NCI-H524 treated with DMSO at 0.1 percent for 48 hours (cell line): ENCODE data around the gene CACNA1A.

Source experiments
- DNase-seq: peaks from one replicate; lab custom pipeline; 2025; lab: John Stamatoyannopoulos, UW

CACNA1A gene

DNA sequence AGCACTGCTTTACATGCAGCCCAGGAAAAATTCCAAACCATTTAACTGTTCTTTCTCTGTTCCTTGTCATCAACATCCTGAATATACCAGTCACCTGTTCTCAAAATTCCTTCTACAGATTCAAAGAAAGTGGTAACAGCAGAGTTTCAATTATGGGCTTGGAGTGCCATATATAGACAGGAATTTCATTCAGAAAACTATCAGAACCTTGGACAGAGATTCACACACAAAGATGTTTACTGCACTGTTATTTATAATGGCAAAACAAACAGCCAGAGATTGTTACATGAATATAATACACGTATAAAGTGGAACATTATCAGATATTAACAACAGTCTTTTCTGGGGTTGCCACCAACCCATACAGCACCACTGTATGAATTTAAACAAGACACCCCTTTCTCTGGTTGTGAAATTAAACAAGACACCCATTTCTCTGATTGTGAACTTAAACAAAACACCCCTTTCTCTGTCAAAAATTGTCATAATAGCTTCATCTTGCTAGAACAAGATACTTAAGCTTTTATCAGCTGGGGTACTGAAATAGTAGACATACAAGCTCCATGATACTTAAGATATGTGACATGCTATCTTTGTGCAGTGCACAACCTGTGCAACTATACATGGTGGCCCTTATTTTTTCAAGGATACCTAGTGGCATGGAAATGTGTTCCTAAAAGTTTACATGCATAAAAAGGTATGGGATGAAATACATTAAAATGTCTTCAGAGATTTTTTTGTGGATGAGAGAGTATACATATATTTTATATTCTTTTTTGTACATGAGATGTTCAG is 12.6 kb downstream of the CACNA1A start:
- no peak for DNase-seq

DNA sequence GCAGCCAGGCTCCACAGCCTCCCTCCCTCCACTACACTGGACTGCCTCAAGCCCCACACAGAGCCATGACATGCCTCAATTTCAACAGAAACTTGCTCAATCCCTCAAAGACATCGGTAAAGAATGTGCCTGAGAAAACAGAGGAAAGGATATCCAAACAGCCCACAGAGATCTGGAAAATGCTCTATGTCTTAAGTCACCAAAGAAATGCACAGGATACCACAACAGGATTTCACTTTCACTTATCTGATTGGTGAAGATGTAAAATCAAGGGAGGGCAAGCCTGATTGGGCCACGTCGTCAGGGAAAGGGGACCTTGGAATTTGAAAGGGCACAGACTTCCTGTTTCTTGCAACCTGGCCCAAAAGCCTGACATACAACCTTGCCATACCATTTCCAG is 14.2 kb downstream of the CACNA1A start:
- DNase-seq, result no peak

DNA sequence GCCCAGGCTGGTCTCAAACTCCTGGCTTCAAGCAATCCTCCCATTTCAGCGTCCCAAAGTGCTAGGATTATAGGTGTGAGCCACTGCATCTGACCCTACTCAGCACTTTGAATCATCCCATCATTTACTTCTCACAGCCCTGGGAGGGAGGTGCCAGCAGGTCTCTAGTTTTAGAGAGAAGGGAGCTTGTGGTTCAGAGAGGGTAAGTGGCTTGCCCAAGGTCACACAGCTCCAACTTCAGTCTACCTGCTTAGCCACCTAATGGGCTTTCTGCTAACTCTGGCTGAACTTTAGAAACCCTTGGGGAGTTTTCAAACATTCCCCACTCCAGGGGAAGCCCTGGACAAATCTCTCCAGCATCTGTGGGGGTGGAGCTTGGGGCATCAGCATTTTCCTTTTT is 18.3 kb downstream of the CACNA1A start:
- no peak for DNase-seq

DNA sequence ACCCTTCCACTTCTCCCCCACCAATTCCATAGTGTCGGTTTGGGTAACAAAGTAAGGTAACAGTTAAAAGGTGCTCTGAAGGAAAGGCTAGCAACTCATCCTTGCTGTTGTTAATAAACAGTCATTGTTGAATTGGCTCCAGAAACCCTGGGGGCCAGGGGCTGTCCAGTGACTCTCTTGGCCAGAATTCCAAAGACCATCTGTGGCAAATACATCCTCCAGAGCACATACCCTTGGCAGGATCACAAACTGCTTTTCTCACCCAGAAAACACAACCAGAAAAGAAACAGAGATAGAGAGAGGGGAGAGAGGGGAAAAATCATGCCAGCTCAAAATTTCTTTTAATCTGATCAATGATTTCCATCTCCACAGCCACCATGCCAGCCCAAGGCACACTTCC is 22.1 kb downstream of the CACNA1A start:
- DNase-seq, result no peak

DNA sequence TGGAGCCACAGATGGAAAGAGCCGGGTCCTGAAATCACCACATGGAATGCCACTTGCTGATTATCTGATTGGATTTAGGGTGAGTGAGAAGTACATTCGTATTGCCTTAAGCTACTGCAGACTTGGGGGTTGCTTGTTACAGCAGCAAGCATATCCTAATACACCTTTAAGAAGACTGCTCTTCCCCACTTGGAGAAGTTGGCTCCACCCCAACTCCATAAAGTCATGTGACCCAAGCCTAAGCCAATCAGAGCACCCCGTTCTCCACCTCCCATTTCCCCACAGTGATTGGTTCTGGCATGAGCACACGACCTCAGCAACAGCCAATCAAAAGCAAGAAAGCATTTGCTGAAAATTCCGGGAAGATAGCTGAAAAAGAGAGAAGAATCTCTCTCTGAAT is 23.1 kb downstream of the CACNA1A start:
- DNase-seq, result no peak

DNA sequence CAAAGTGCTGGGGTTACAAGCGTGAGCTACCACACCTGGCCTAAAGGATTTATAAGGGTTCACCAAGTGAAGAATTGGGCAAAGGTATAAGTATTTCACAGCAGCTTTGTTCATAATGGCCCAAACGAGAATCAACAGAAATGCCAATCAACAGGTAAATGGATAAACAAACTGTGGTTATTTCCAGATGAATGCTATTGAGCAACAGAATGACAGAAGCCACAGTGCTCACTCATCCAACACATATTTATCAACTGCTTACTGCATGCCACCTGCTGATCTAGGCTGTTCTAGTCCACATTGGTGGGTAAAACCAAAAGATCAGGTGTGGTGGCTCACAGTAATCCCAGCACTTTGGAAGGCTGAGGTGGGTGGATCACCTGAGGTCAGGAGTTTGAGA is 27.7 kb downstream of the CACNA1A start:
- DNase-seq, result no peak

DNA sequence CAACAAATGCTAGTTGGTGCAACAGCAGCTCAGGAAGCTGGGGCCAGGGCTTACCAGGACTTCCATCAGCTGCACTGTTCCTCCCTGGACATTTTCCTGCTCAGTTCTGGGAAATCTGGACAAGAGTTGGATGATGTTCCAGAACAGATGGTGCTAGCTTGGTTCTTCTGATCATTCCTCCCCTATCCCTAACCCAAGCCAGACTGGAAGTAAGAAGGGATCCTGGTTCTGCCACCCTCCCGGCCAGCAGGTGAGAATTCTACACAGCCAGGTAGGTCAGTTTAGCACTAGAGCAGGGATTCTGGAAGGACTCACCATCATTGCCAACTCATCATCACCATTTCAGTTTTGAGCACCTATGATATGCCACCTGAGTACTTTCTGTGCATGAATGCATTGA is 30.2 kb downstream of the CACNA1A start:
- DNase-seq, result no peak

DNA sequence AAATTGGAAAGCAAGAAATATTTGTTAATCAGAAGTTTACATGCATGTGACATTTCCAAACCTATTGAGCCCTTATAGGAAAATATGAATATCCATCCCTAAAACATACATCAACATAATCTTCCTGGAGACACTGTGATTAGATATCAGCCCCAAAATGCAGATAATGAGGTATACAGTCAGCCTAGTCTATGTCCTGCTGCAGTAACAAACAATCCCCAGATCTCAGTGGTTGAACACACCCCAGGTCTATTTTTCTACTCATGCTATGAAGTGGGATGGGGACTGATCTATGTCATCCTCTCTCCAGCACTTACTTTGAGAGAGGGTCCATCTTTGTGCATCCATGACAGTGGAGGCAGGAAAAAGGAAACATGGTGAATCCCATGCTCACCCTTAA is 31.2 kb downstream of the CACNA1A start:
- no peak for DNase-seq

DNA sequence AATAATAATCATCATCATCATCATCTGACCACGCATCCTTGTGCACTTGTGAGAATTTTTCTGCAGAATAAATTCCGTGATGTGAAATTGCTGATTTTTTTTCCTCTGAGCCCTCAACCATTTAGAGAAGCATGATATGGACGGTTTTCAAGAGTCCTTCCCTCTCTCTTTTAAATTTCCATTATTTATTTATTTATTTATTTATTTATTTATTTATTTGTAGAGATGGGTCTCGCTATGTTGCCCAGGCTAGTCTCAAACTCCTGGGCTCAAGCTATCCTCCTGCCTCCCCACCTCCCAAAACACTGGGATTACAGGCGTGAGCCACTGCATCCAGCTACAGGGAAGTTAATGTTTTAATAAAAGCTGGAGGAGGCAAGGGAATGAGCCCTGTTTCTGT is 39.6 kb downstream of the CACNA1A start:
- DNase-seq, result no peak

DNA sequence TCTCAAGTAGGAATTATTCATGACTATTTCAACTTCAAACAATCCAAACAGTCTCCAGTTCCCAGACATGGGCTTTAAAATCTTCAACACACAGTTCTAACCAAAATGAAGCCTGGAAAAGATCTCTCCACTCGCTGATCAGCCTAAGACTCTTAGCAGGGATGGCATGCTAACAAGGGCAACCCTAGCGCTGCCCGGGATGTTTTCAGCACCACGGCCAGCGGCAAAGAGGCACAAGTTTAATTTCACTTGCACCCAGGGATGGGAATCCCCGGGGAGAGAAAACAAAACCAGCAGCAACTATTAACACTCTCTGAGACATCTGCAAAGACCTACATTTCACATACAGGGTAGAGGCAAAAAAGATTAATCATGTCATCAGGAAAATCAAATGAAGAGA is 43.0 kb downstream of the CACNA1A start:
- no peak for DNase-seq

DNA sequence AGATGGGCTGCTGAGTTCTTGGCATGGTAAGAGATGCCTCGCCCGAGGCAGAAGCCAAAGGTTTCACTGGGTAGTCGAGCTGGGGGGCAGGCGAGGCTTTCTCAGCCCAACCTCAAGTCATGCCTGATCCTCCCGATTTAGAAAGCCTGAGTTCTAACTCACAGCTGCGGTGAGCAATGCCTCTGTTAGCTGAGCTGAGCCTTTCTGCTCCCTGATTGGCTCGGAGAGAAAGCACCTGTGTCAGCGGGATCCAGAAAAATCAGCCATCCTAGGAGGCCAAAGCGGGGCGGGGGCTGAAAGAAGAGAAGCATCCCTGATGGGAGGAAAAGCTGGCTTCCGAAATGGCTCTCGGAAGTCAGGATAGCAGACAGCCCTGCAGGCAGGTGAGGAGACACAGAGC is 44.7 kb downstream of the CACNA1A start:
- DNase-seq, result no peak

DNA sequence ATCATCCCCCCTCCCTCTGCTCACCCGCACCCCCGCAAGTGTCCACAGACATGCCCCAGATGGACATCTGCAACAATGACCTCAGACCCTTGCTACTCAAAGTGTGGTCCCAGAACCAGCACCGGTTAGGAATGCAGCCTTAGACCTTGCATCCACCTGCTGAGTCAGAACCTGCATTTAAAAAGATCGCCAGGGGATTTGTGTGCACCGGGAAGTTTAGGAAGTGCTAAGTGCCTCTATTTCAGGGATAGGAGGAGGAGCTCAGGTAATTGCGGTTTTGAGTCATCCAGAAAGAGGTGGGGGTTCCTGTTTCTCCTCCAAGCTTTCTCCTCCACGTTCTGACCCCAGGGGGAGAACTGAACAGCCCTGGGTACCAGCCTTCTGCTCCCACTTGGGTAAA is 46.2 kb downstream of the CACNA1A start:
- no peak for DNase-seq

DNA sequence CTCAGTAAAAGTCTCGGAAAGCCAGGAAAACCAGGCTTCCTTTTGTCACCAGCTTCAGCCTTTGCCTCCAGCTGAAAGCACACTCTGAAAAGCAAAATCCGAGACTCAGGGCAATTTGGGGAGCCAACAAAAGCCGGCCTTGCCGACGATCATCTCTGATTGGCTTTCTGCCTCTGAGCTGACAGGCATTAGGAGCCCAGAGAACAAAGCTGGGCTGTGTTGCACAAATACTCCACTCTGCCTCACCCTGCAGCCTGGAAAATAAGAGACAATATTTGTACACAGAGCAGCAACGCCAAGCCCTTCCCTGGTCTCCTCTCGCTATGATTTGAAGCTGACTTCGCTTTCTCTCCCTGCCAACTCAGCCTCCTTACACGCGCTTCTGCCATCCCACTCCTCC is 46.9 kb downstream of the CACNA1A start:
- no peak for DNase-seq

DNA sequence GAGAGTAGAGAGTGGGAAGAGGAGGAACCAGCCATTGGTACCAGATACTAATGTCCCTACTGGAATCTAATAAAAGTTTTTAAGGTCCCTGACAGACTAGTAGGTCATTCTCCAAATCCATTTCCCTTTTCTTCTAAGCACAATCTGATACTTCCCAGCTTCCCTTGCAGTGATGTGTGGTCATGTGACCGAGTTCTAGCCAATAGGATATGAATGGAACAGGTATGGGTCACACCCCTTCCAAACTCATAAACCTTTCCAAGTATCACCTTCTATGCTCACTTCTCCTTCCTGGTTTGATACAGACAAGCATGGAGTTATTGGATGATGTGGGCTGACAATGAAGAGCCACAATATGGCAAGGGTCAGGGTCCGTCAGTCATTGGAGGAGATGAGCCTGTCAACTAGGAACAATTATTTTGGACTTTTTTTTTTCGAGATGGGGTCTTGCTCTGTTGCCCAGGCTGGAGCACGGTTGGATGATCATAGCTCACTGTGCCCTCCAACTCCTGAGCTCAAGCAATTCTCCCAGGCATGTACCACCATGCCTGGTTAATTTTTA is 54.8 kb downstream of the CACNA1A start:
- no peak for DNase-seq

DNA sequence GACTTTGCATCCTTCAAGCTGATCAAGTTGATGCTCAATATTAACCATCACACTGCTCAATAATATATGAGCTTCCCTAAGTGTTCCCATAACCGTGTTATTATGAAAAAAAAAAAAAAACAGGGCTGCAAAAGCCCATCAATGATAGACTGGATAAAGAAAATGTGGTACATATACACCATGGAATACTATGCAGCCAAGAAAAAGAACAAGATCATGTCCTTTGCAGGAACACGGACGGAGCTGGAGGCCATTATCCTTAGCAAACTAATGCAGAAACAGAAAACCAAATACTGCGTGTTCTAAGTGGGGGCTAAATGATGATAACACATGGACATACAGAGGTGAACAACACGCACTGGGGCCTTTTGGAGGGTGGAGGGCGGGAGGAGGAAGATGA is 58.3 kb downstream of the CACNA1A start:
- DNase-seq, result no peak

DNA sequence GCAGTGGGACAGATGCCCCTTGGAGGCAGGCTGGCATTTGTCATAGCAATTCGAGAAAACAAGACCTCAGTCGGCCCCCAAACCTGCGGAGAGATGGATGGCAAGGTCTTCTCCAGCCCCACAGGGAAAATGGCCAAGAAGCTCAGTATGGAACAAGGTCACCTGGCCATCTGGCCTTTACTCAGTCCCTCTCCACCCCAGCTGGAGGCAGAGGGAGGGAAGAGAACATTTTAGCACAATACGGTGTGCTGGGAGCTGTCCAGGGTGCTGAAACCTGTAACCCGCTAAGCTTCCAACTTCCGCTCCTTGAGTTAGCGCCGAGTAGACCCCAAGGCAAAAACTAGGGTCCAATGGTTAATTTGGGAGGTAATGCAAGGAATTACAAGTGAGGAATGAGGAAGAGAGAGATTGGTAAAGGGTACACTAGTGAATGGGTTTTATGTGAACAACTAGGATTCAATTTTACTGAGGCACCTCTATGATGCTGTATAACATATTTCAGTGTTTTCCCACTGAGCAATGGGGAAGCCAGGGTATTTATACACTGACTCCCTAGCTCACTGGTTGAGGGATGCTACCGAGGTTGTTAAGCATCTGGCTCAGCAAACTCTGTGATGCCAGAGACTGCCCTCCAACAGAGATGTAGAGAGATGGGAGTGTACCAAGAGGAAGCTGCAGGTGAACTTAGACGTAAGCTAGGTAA is 64.3 kb downstream of the CACNA1A start:
- no peak for DNase-seq

DNA sequence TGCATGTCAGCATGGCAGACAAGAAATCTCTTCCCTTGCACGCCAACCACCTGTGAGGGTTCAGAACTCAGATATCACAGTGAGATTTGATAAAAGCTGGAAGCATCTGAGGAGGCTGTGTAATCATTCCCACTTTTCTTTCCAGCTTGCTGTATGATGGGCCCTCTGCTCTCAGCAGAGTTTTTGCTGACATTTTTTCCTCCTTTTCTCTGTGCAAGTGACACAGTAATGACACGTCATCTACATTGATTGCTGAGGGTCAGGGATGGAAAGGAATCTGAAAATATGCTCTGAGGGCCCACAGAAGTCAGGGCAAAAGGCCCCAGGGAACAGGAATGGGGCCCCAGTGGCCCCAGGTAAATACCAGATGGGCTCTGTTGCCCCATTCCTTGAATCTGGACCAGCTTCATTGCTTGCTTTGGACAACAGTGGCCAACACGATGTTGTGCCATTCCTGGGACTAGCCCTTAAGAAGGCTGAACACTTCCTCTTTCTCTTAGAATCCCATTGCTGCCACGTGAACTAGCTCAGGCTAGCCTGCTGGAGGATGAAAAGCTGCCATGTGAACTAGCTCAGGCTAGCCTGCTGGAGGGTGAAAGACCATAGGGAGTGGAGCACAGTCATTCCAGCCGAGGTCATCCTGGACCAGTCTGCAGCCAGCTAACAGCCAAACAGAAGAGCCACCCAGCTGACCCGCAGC is 68.2 kb downstream of the CACNA1A start:
- DNase-seq, result no peak

DNA sequence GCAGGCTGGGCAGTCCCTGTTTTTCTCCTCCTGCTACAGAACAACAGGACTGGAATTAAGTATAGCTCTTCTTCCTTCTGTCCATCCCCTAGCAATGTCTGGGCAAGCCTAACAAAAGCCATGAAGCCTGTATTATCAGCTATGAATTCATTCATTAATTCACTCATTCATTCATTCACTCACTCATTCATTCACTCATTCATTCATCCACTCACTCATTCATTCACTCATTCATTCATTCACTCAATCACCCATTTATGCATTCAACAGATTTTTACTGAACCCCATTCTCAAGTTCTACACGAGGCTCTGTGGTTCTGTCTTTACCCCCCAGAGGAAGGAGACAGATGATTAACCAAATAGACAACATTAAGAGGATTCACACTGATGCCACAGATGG is 69.9 kb downstream of the CACNA1A start:
- no peak for DNase-seq

DNA sequence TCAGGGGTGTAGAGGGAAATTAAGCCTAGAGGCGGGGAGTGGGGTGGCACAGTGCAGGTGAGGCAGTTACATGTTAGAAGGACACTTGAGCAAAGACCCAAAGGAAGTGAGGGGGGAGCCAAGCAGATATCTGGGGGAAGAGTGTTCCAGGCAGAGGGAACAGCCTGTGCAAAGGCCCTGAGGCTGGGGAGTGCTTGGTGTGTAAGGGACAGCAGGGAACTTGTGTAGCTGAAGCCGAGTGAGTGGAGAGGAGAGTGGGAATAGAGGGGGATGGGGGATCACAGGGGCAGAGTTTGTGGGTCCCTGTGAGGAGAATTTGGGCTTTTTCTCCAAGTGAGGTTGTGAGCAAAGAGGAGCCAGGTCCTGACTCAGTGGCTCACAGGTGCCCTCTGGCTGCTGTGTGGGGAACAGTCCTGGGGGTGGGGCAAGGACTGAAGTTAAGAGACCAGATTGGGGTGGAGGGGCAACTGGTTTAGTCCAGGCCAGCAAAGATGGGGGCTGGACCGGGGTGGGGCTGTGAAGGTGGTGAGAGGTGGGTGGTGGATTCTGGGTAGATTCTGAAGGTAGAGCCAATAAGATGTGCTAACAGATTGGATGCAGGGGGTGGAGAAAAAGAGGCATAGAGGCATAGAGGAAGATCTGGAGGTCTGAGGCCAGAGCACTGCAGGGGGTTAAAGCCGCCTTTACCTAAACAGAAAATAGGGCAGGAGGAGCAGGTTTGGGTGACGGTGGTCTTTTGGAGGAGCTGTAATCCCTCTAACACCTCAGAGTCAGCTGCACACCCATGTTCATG is 75.3 kb downstream of the CACNA1A start:
- DNase-seq, result no peak

DNA sequence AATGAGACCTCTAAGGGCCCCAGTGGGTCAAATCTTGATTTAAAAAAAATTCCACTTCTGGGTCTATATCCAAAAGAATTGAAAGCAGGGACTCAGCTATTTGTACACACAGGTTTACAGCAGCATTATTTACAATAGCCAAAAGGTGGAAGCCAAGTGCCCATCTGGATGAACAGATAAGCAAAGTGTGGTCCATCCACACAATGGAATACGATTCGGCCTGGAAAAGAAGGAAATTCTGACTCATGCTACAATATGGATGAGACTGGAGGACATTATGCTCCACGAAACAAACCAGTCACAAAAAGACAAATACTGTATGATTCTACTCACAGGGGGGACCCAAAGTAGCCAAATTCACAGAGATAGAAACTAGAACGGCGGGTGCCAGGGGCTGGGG is 76.7 kb downstream of the CACNA1A start:
- DNase-seq, result no peak

DNA sequence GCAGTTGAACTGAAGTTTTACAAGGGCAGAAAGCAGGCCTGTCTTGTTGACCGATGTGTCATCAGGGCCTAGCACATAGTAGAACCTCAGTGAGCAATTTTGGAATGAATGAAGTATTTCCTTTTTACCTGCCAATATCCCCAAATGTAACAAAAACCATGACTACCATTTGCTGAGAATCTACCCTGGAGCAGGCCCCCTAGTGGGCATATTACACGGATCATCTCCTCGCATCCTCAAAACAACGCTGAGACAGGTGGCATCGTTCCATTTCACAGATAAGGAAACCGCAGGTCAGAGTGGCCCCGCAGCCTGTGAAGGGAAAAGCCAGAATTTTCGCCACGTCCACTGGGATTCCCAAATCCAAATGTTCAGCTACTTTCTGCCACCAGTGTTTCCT is 77.9 kb downstream of the CACNA1A start:
- no peak for DNase-seq
